HG03135 (cell line): ENCODE measurements around the gene C6orf141.

Source experiments
- ATAC-seq: cut with Tn5 transposase; IDR thresholded peaks from one replicate; pipeline ENCODE4 v1.9.1; 2021; ENCODE audit warnings: mild to moderate bottlenecking, moderate library complexity; ENCODE audit not compliant: unreplicated experiment

The C6orf141 gene

GRCh38 chr6:49550492-49551077, at the start of gene C6orf141:
Gene C6orf141 (plus strand): TSS chr6:49550668. CDS start chr6:49550793, 125 bp downstream.
- ATAC-seq, result peak; percentile 67

- ATAC-seq, result no peak
Measured at GRCh38 chr6:49504666-49505065, 45.8 kb upstream of the C6orf141 start.

DNA sequence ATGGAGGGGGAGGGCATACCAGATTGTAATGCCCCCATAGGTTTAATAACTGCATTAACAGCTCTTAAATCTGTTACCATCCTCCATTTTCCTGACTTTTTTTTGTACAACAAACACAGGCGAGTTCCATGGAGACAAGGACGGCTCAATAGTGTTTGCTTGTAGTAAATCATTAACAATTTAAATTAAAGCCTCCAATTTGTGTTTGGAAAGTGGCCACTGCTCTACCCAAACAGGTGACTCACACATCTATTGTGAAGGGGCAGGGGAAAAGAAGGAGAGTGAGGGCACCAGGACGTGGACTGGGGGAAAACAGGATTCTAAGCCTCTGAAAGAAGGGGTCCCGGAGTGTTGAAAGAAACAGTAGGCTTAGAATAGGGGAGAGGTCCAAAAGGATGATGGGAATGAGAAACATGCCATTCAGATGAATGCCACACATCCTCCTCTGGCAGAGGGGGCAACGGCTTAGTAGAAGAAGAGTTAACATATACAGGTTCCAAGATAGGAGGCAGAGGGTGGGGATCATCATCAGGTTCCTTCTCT, 43.8 kb upstream of the C6orf141 start:
- ATAC-seq, result no peak

GRCh38 chr6:49509342-49509741, 41.1 kb upstream of the C6orf141 start:
- no peak for ATAC-seq

DNA sequence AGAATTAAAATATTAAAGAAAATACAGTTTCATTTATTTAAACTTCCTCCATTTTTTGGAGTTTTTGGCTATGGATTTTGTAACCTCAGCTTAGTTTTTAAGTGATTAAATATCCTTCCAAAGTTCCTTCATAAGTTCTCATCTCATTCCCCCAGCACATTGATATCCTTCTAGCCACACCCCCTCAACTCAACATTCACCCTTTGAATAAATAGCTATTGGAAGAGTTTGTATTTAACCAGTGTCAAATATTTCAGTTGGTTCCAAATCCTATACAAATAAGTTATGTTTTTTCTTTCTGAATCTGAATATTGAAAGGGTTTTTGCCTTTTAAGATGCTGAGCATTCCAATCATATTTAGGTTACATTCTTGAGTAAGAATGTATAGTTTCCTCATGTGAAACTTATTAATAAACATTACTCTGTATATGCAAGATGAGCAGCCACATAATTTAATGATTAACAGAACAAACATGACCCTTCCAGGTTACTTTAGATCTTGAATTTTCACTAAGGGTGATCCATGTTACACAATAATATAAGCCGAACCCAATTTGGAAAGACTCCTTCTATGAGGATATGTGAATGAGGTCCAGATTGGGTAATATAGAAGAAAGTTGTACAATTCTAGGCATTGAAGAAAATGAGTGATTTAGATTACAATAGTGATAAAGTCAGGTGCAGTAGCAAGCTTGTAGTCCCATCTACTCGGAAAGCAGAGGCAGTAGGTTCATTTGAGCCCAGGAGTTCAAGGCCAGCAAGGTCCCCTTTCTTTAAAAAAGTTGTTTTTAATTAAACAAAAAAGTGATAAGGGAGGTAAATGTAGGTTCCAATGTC, 37.1 kb upstream of the C6orf141 start:
- ATAC-seq, result no peak

- no peak for ATAC-seq
Measured at GRCh38 chr6:49514571-49515484, 35.6 kb upstream of the C6orf141 start.

DNA sequence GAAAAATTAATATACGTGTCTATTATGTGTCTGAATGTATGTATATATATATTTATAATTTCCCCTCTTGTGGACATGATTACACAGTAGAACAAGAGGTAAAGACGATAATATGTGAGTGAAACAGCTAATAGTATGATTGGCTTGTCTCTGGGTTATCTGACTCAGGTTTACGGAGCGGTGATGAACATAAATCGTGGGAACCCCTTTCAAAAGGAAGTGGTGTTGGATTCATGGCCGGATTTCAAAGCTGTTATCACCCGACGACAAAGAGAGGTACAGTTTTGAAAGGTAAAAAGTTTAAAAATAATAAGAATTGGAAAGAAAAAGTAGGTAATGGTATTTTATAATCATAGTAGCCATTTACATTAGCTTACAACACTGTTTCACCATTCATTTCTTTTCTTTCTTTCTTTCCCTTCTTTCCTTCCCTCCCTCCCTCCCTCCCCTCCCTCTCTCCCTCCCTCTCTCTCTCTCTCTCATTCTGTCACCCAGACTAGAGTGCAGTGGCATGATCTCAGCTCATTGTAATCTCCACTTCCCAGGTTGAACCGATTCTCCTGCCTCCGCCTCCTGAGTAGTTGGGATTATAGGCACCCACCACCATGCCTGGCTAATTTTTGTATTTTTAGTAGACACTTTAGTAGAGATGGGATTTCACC, 34.9 kb upstream of the C6orf141 start:
- no peak for ATAC-seq

DNA sequence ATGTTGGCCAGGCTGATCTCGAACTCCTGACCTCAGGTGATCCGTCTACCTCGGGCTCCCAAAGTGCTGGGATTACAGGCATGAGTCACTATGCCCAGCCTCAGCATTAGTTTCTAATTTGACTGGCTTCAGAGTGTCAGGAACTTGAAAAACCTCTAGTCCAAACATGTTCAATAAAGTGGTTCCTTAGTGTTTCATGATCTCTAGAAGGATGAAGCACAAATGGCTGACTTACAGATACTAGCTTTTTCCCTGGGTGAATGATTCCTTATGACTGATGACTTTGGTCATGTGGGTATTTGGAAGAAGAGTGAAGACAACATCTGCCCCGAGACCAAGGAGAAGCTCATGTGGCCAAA, 34.3 kb upstream of the C6orf141 start:
- no peak for ATAC-seq

DNA sequence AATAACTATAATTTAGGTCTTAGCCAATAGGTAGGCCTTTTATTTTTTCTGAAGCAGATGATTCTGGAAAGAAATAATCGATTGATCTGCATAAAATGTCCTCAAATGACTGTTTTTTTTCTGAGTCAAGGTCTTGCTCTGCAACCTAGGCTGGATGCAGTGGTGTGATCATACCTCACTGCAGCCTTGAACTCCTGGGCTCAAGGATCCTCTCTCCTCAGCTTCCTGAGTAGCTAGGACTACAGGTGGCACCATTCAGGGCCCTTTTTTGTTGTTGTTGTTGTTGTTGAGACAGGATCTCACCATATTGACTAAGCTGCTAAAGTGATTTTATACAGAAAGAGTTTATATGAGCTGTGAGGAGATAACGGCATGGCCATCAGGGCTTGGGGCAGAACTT, 32.5 kb upstream of the C6orf141 start:
- ATAC-seq, result no peak

DNA sequence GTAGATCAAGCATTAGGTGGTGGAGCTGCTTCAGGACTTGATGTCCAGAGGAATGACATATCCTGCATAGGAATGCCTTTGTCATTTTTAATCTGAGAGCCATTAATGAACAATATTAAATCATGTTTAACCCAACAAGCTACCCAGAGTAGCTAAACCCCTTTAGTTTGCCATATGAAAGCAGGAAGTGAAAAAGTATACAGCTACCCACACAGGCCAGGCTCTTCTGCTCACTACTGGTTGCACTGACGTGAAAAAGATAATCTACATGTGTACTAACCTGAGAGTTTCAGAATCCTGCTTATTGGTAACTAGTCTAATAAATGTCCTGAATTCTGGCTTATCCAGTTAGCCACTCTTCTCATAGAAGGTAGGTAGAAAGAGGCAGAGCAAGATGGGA, 30.8 kb upstream of the C6orf141 start:
- ATAC-seq, result peak; percentile 88

DNA sequence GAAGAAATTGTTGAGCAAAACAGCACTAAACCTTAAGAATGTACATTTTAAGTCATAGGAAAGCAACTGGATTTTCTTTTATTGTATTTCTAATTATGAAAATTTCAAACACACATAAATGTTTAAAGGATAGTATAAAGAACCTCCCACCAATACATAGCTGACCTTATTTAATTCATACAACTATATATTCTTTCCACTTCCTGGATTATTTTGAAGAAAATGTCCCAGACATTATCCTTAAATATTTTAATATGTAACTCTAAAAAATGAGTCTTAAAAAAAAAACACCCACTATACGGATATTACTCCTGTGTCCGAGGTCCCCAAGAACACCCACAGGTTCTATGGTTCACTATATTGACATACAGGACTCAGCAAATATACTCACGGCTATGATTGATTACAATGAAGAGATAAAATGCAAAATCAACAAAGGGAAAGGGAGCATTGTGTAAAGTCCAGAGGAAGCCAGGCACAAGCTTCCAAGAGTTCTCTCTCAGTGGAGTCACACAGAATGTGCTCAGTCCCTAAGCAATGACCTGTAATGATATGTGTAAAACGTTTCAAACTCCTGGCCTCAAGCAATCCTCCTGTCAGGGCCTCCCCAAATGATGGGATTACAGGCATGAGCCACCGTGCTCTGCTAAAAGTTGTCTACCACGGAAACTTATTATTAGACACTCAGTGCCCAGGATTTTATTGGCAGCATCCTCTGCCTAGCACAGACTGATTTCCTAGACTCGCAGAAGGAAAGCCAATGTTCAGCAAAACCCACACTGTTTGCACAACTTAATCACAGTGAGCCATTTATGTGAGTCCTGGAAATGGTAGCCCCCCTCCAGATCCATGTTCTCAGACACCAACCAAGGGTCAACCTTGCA, 27.5 kb upstream of the C6orf141 start:
- no peak for ATAC-seq

DNA sequence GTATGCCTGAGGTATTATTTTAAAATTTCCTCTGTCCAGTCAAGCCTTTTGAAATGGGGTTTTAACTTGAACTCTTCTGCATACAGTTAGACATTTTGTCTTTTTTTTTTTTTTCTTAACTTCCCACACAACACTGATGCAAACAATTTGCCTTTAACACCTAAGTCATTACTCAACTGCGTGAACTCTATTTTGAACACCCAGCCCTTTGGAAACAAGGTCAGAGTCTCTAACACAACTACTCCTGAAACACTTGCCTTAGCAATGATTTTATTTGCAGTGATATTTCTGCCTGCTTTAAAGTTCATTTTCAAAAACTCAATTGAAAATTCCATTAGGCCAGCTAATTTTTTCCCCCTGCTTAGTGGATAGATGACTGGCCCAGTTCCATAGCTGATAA, 26.6 kb upstream of the C6orf141 start:
- no peak for ATAC-seq

DNA sequence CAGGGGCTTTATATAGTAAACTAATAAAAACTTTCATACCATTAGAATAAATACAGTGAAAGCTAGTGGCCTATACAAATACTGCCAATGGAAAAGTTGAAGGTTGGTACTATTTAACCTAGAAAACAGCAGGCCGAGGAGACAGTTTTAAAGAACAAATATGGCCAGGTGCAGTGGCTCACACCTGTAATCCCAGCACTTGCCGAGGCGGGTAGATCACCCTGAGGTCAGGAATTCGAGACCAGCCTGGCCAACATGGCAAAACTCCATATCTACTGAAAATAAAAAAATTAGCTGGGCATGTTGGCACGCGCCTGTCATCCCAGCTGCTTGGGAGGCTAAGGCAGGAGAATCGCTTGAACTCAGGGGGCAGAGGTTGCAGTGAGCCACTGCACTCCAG, 25.9 kb upstream of the C6orf141 start:
- ATAC-seq, result no peak

- no peak for ATAC-seq
Measured at GRCh38 chr6:49526598-49526997, 23.9 kb upstream of the C6orf141 start.

DNA sequence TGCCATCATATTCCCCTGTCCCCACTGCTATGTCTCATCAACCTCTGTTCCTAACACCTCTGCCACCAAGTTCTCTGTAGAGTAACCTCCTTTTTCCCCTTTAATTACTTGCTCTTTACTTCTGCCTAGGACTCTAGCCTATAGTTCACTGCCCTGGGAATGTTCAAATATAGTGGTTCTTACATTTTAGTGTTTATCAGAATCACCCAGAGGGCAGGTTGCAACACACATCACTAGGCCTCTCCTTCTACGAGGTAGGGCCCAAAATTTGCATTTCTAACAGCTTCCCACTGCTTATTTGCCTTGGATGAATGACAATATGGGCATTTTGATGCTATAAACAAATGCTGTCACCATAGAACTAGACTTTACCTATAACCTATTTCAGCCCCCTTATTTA, 23.1 kb upstream of the C6orf141 start:
- ATAC-seq, result no peak

- no peak for ATAC-seq
Measured at GRCh38 chr6:49528571-49528970, 21.9 kb upstream of the C6orf141 start.

GRCh38 chr6:49530141-49530776, 20.2 kb upstream of the C6orf141 start:
- ATAC-seq, result no peak

DNA sequence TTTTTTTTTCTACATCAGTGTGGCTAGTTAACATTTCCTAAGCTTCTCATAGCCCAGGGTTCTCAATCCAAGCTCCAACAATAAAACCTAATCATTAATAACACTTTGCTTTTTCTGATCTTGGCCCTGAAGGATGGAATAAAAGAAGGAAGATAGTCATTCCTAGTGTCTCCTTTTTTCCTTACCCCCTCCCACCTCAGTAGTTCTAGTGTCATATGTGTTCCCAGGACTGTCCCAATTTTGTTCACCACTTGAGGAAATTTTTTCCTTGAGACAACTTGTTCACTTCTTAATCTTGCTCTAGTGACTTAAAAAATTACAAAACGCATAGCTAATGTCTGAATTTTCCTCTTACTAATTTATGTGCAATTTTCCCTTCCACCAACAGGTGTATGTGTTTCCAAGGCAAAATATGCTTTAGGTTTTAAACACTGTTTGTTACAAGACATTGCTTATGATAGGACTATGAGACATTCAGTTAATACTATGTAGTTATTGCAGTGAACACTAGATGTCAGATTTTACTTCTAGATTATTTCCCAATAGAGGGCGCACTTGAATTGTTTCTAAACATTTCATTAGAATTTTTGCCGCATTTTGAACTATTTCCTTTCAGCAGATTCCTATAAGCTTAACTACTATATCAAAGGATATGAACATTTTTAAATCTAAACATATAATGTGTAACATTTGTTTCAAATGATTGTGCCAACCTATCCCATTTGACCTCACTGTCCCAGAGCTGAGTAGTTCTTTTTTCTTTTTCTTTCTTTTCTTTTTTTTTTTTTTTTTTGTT, 18.5 kb upstream of the C6orf141 start:
- ATAC-seq, result peak; percentile 96

GRCh38 chr6:49535795-49536194, 14.7 kb upstream of the C6orf141 start:
- no peak for ATAC-seq
